GM19023 (cell line): ENCODE data around the gene CNTFR.
"Not testable (repeated sequence)": the region's sequence is repeated elsewhere in the genome, so short reads cannot be mapped to it uniquely, and the experiment has no call there.

Experiments
- ATAC-seq: cut with Tn5 transposase; IDR thresholded peaks from one replicate; pipeline ENCODE4 v1.9.1; 2021; ENCODE audit warnings: mild to moderate bottlenecking, moderate library complexity; ENCODE audit not compliant: unreplicated experiment

The CNTFR gene

GRCh38 chr9:34589636-34590380 lies at the start of gene CNTFR:
Gene CNTFR (minus strand): TSS chr9:34589724. CDS start chr9:34568981, 20,743 bp downstream.
- no peak for ATAC-seq

- not testable (repeated sequence) for ATAC-seq
Observed at GRCh38 chr9:34639322-34639721, 49.8 kb upstream of the CNTFR start.

- no peak for ATAC-seq
Observed at GRCh38 chr9:34638138-34638445, 48.6 kb upstream of the CNTFR start.

GRCh38 chr9:34637356-34638137 lies 48.0 kb upstream of the CNTFR start, which contains the start of gene SIGMAR1:
Gene SIGMAR1 (minus strand): TSS chr9:34637787. CDS start chr9:34637697, 90 bp downstream.
- peak; percentile 87 for ATAC-seq

- ATAC-seq: no peak
Observed at GRCh38 chr9:34636791-34637355, 47.3 kb upstream of the CNTFR start.

GRCh38 chr9:34635556-34635955 lies 46.0 kb upstream of the CNTFR start:
- no peak for ATAC-seq

GRCh38 chr9:34634551-34635248 lies 45.2 kb upstream of the CNTFR start:
- no peak for ATAC-seq

GRCh38 chr9:34633851-34634550 lies 44.5 kb upstream of the CNTFR start:
- no peak for ATAC-seq

- no peak for ATAC-seq
Observed at GRCh38 chr9:34633166-34633565, 43.6 kb upstream of the CNTFR start.

GRCh38 chr9:34630402-34631154 lies 41.1 kb upstream of the CNTFR start:
- no peak for ATAC-seq

- no peak for ATAC-seq
Observed at GRCh38 chr9:34629491-34629808, 39.9 kb upstream of the CNTFR start.

GRCh38 chr9:34628656-34629490 lies 39.3 kb upstream of the CNTFR start, which contains the start of gene ARID3C:
Gene ARID3C (minus strand): TSS chr9:34629066. CDS start chr9:34628014, 1,052 bp downstream.
- no peak for ATAC-seq

- no peak for ATAC-seq
Observed at GRCh38 chr9:34627716-34628655, 38.5 kb upstream of the CNTFR start.

GRCh38 chr9:34625186-34625486 lies 35.6 kb upstream of the CNTFR start:
- no peak for ATAC-seq

GRCh38 chr9:34624475-34625185 lies 35.1 kb upstream of the CNTFR start:
- no peak for ATAC-seq

- ATAC-seq: no peak
Observed at GRCh38 chr9:34623374-34624235, 34.1 kb upstream of the CNTFR start.
